GM23338 (cell line): ENCODE data around the gene STYK1. TPM values are rescaled to one million over a fixed set of nuclear protein-coding genes. Genes with fewer than 3 reads are reported as not detected.

ENCODE experiments used
- ATAC-seq: fragments of 200-7000 bp; cut with Tn5 transposase; 3 replicates; pipeline ENCODE4 v1.9.1; 2020
- DNase-seq: peaks from one replicate; pipeline ENCODE4 v3.0.0-alpha.2; 2015; ENCODE audit warnings: low spot score
- H2AFZ ChIP-seq: fragments of 200-600 bp; sonication (generic); 2 replicates; pipeline ENCODE4 v1.8.0; 2016; ENCODE audit warnings: antibody characterized with exemption, mild to moderate bottlenecking, moderate library complexity
- H3F3A ChIP-seq: fragments of 200-600 bp; sonication (generic); replicated peaks from 2 replicates; pipeline ENCODE4 v1.8.0; 2017; ENCODE audit warnings: antibody characterized with exemption, mixed run types, low read depth
- H3K27ac ChIP-seq: fragments of 200-600 bp; sonication (generic); 2 replicates; pipeline ENCODE4 v1.6.1; 2016; ENCODE audit warnings: low read depth
- H3K27me3 ChIP-seq: fragments of 200-600 bp; sonication (generic); 2 replicates; pipeline ENCODE4 v1.8.0; 2016; ENCODE audit warnings: mild to moderate bottlenecking, mixed run types, moderate library complexity; ENCODE audit not compliant: insufficient read depth
- H3K36me3 ChIP-seq: fragments of 200-600 bp; sonication (generic); 2 replicates; pipeline ENCODE4 v1.8.0; 2016; ENCODE audit warnings: mild to moderate bottlenecking; ENCODE audit not compliant: insufficient read depth
- H3K4me1 ChIP-seq: fragments of 200-600 bp; sonication (generic); 2 replicates; pipeline ENCODE4 v1.8.0; 2016; ENCODE audit warnings: mild to moderate bottlenecking, moderate library complexity; ENCODE audit not compliant: insufficient read depth
- H3K4me2 ChIP-seq: fragments of 200-600 bp; sonication (generic); 2 replicates; pipeline ENCODE4 v1.7.1; 2017; ENCODE audit warnings: mixed run types
- H3K4me3 ChIP-seq: fragments of 200-600 bp; sonication (generic); 2 replicates; pipeline ENCODE4 v1.6.1; 2016; ENCODE audit warnings: mixed run types
- H3K79me2 ChIP-seq: fragments of 200-600 bp; sonication (generic); replicated peaks from 2 replicates; pipeline ENCODE4 v1.8.0; 2017; ENCODE audit warnings: mild to moderate bottlenecking; ENCODE audit not compliant: insufficient read depth
- H3K9me2 ChIP-seq: fragments of 200-600 bp; sonication (generic); 2 replicates; pipeline ENCODE4 v1.8.0; 2017; ENCODE audit not compliant: insufficient read depth
- H4K20me1 ChIP-seq: fragments of 200-600 bp; sonication (generic); replicated peaks from 2 replicates; pipeline ENCODE4 v1.8.0; 2017; ENCODE audit warnings: mild to moderate bottlenecking; ENCODE audit not compliant: insufficient read depth
- H3K27ac Mint-ChIP-seq: 2 replicates; pipeline ENCODE4 v1.8.0; 2020; ENCODE audit warnings: inconsistent platforms, mild to moderate bottlenecking, moderate library complexity, mixed read lengths
- H3K27me3 Mint-ChIP-seq: 3 replicates; pipeline ENCODE4 v1.8.0; 2022; ENCODE audit warnings: low read depth, mild to moderate bottlenecking, moderate library complexity, mixed read lengths, inconsistent platforms; ENCODE audit not compliant: insufficient read depth, poor library complexity
- H3K36me3 Mint-ChIP-seq: 3 replicates; pipeline ENCODE4 v1.8.0; 2021; ENCODE audit warnings: low read depth, mild to moderate bottlenecking, inconsistent platforms, moderate library complexity, mixed read lengths
- H3K4me1 Mint-ChIP-seq: 3 replicates; pipeline ENCODE4 v1.8.0; 2020; ENCODE audit warnings: mild to moderate bottlenecking, inconsistent platforms, mixed read lengths
- H3K4me3 Mint-ChIP-seq: 3 replicates; pipeline ENCODE4 v1.8.0; 2021; ENCODE audit warnings: moderate library complexity, mild to moderate bottlenecking, inconsistent platforms, mixed read lengths
- H3K9me3 Mint-ChIP-seq: 3 replicates; pipeline ENCODE4 v1.8.0; 2020; ENCODE audit warnings: moderate library complexity, mild to moderate bottlenecking, inconsistent platforms, mixed read lengths
- ETS1 ChIP-seq: IDR thresholded peaks from 2 replicates; pipeline ENCODE4 v1.6.1; 2016; ENCODE audit warnings: antibody characterized with exemption
- EZH2phosphoT487 ChIP-seq: fragments of 200-600 bp; sonication (generic); IDR thresholded peaks from one replicate; pipeline ENCODE4 v1.8.1; 2018; ENCODE audit warnings: antibody characterized with exemption; ENCODE audit not compliant: unreplicated experiment
- JUNB ChIP-seq: IDR thresholded peaks from one replicate; pipeline ENCODE4 v1.6.1; 2016; ENCODE audit warnings: antibody characterized with exemption; ENCODE audit not compliant: unreplicated experiment
- POLR2AphosphoS5 ChIP-seq: IDR thresholded peaks from 2 replicates; pipeline ENCODE4 v1.6.1; 2016; ENCODE audit warnings: antibody characterized with exemption, low read depth
- STAT1 ChIP-seq: IDR thresholded peaks from one replicate; pipeline ENCODE4 v1.6.1; 2016; ENCODE audit warnings: antibody characterized with exemption; ENCODE audit not compliant: unreplicated experiment
- ZNF114 ChIP-seq: fragments of 250-450 bp; sonication (Bioruptor Pico); IDR thresholded peaks from 2 replicates; pipeline ENCODE4 v1.5.0; 2020; ENCODE audit warnings: mild to moderate bottlenecking, moderate library complexity
- ZNF331 ChIP-seq: fragments of 250-450 bp; sonication (Bioruptor Pico); IDR thresholded peaks from 2 replicates; pipeline ENCODE4 v1.5.0; 2020; ENCODE audit warnings: low read depth, mild to moderate bottlenecking, moderate library complexity
- ZNF462 ChIP-seq: fragments of 250-450 bp; sonication (Bioruptor Pico); IDR thresholded peaks from 2 replicates; pipeline ENCODE4 v1.5.0; 2020; ENCODE audit warnings: mild to moderate bottlenecking, moderate library complexity
- polyA plus RNA-seq: library from polyadenylated mRNA; unstranded; fragments of >200 nt; fragmentation: Nextera tagmentation; extraction: Ambion mirVana; gene quantifications from 2 replicates; pipeline ENCODE4 v1.2.1, GENCODE V29; 2016
- total RNA-seq: library from RNA; depleted of rRNA; stranded (reverse); fragments of >200 nt; shearing (Covaris generic); gene quantifications from 2 replicates; pipeline ENCODE4 v1.2.3, GENCODE V29; 2014
- TF ChIP-seq, protein P1 (sequence below), 2 experiments: fragments of 200-600 bp in 1 of 2; sonication (generic) in 1 of 2; conservative IDR thresholded peaks; 2 replicates each; pipeline versions ENCODE4 v1.5.1 to v1.6.1; 2016 to 2017; ENCODE audit warnings: antibody characterized with exemption in 2 of 2, low read depth in 2 of 2, mild to moderate bottlenecking in 2 of 2, moderate library complexity in 1 of 2
- TF ChIP-seq, protein P2 (sequence below): IDR thresholded peaks from one replicate; pipeline ENCODE4 v1.6.1; 2018; ENCODE audit warnings: antibody characterized with exemption; ENCODE audit not compliant: unreplicated experiment

STYK1 gene
- total and polyA plus RNA-seq, 2 experiments from 2014 or later = 1.2 to 1.8 TPM

- H3K4me1 Mint-ChIP-seq = peaks cover 5% of the 10 kb centered on the region; the same call in 2 of the 3 replicates
- H3F3A ChIP-seq = no peaks in the 10 kb centered on the region
- TF ChIP-seq STAT1 = no peak
- no peak for TF ChIP-seq POLR2AphosphoS5
- no peak for TF ChIP-seq ZNF114 (CRISPR knock-in tag)
- TF ChIP-seq, protein P1, sequence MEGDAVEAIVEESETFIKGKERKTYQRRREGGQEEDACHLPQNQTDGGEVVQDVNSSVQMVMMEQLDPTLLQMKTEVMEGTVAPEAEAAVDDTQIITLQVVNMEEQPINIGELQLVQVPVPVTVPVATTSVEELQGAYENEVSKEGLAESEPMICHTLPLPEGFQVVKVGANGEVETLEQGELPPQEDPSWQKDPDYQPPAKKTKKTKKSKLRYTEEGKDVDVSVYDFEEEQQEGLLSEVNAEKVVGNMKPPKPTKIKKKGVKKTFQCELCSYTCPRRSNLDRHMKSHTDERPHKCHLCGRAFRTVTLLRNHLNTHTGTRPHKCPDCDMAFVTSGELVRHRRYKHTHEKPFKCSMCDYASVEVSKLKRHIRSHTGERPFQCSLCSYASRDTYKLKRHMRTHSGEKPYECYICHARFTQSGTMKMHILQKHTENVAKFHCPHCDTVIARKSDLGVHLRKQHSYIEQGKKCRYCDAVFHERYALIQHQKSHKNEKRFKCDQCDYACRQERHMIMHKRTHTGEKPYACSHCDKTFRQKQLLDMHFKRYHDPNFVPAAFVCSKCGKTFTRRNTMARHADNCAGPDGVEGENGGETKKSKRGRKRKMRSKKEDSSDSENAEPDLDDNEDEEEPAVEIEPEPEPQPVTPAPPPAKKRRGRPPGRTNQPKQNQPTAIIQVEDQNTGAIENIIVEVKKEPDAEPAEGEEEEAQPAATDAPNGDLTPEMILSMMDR (conservative IDR thresholded peaks at IDR 0.05; ENCODE audit: low read depth in 2 of 2) = no peak
- no peak for TF ChIP-seq ZNF331 (CRISPR knock-in tag)
- no peak for TF ChIP-seq ZNF462 (CRISPR knock-in tag)
- TF ChIP-seq EZH2phosphoT487 = no peak
- TF ChIP-seq, protein P2, sequence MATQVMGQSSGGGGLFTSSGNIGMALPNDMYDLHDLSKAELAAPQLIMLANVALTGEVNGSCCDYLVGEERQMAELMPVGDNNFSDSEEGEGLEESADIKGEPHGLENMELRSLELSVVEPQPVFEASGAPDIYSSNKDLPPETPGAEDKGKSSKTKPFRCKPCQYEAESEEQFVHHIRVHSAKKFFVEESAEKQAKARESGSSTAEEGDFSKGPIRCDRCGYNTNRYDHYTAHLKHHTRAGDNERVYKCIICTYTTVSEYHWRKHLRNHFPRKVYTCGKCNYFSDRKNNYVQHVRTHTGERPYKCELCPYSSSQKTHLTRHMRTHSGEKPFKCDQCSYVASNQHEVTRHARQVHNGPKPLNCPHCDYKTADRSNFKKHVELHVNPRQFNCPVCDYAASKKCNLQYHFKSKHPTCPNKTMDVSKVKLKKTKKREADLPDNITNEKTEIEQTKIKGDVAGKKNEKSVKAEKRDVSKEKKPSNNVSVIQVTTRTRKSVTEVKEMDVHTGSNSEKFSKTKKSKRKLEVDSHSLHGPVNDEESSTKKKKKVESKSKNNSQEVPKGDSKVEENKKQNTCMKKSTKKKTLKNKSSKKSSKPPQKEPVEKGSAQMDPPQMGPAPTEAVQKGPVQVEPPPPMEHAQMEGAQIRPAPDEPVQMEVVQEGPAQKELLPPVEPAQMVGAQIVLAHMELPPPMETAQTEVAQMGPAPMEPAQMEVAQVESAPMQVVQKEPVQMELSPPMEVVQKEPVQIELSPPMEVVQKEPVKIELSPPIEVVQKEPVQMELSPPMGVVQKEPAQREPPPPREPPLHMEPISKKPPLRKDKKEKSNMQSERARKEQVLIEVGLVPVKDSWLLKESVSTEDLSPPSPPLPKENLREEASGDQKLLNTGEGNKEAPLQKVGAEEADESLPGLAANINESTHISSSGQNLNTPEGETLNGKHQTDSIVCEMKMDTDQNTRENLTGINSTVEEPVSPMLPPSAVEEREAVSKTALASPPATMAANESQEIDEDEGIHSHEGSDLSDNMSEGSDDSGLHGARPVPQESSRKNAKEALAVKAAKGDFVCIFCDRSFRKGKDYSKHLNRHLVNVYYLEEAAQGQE = no peak
- TF ChIP-seq JUNB = no peak
- TF ChIP-seq ETS1 = no peak
- H3K27me3 Mint-ChIP-seq = peaks cover 4% of the 10 kb centered on the region
- no peak overlapping the region for H3K27ac Mint-ChIP-seq
- H3K4me1 ChIP-seq = no peaks in the 10 kb centered on the region
- H3K4me2 ChIP-seq = no peak overlapping the region
- no peak overlapping the region for H3K4me3 Mint-ChIP-seq
- ATAC-seq = no peak
- no peaks in the 10 kb centered on the region for H4K20me1 ChIP-seq
- H3K36me3 Mint-ChIP-seq = no peaks in the 10 kb centered on the region
- no peak overlapping the region for H3K4me3 ChIP-seq
- H3K27ac ChIP-seq = no peak overlapping the region
- H2AFZ ChIP-seq = no peak overlapping the region
- no peaks in the 10 kb centered on the region for H3K27me3 ChIP-seq
- DNase-seq = no peak
- no peaks in the 10 kb centered on the region for H3K36me3 ChIP-seq
- H3K9me2 ChIP-seq = no peaks in the 10 kb centered on the region
- peaks cover 3% of the 10 kb centered on the region; the same call in 1 of the 3 replicates for H3K9me3 Mint-ChIP-seq
- no peaks in the 10 kb centered on the region for H3K79me2 ChIP-seq
Observed at GRCh38 chr12:10624605-10625004, 49.2 kb downstream of the STYK1 start.
